HG02798 (cell line): ENCODE data around the gene COL23A1.

Source experiments
- ATAC-seq: cut with Tn5 transposase; IDR thresholded peaks from one replicate; pipeline ENCODE4 v1.9.1; 2021; ENCODE audit warnings: mild to moderate bottlenecking; ENCODE audit not compliant: unreplicated experiment, poor library complexity

Gene COL23A1

GRCh38 chr5:178445534-178445933 lies 144.7 kb downstream of the COL23A1 start:
- ATAC-seq, result no peak

GRCh38 chr5:178442405-178443257 lies 147.6 kb downstream of the COL23A1 start:
- ATAC-seq, result no peak

DNA sequence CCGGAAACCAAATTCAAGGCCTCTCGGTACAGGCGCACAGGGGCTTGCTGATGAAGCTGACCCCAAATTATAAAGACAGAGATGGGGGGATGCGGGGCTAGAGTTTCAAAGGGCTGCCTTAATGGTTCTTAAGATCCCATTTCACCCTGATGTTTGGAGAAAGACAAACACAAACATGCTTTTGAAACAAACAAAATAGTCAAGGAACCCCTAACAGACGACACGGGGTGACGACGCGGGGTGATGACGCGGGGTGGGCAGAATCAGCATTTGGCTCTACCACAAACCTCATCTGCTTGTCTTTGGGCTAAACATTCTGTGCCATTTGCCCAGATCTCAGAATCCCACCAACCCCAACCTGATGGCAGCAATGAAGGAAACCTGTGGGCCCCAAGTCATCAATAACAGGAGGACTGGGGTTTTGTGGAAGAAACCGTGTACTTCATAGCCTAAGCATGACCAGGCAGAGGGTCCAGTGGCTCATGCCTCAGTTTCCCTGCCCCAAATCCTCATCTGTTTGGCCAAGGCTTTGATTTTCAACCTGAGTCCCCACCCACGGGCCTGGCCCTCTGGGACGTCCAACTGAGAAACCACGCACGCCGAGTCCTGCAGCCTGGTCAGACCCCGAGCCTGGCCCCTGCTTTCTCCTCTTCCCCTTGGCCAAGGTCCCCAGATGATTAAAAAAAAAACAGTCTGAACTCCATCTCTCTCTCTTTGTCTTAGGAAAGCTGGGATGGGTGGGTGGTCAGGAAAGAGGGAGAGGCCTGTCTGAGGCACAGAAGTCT lies 148.5 kb downstream of the COL23A1 start:
- no peak for ATAC-seq

- ATAC-seq, result no peak
Measured at GRCh38 chr5:178440181-178440580, 150.0 kb downstream of the COL23A1 start.

GRCh38 chr5:178439493-178440180 lies 150.6 kb downstream of the COL23A1 start:
- no peak for ATAC-seq

DNA sequence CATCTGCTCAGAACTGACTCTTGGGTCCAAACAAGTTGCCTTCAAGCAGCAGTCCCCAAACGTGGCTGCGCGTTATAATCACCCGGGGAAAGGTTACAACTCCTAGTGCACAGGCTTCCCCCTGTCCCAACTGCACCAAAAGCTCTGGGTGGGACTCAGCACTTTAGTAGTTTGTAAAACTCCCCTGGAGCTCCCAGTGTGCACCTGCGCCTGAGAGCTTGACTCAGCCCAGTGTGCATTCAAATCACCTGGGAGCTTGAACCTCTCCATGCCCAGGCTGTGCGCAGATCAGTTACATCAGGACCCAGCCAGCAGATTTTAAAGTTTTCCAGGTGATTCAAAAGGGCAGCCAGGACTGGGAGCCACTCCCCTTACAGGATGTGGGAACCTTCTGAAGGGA lies 151.4 kb downstream of the COL23A1 start:
- ATAC-seq, result no peak

DNA sequence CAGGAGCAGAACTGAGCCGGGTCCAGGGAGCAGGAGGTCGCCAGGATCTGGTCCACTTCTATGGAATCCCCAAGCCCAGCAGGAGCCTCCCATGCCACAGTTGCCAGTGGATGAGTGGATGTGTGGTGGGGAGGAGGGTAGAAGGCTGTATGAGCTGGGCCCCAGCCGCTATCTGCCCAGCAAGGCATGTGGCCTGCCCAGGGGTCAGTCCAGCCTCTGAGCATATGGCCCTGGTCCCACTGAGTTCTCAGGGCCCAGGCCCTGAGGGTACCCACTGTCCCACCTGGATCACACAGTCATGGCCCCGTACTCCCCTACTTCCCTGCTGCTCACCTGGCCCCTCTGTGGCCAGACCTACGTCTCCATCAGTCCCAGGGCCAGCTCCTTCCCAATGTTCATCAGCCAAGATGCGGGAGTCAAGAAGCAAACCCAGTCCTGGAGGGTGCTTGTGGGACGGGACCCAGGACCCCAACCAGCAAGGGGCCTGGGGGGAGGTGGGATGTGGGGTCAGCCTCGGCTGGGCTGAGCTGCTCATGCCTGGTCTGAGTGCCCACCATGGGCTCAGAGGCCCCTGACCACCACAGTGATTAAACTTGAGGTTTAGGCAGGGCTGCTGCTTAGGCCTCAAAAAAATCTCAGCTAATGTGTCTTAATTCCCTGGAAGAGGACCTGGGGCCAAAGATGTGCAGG lies 152.7 kb downstream of the COL23A1 start:
- no peak for ATAC-seq

DNA sequence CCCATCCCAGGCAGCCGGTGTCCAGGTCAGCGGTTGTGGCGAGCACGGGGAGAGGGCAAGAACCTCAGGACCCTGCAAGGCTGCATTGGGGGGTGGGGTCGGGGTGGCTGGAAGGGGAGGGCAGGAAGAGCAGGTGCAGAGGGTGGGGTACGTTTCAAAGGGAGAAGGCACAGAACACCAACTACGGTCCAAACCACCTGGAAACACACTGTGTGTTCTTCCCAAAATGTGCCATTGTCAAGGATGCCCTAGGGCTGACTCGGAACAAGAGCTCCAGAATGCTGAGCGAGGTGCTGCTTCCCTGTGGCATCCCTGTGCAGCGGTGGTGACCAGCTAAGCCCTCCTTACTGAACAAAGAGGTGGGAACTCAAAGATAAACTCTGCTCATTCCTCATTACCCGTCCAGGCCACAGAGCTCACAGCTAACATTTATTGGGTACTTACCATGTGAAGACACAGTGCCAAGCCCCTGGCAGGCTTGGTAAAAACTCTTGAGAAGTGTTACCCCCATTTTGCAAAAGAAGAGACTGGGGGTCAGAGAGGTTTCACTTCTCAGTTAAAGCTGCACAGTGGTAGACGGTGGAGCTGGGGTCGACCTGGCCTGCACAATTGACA lies 153.8 kb downstream of the COL23A1 start:
- ATAC-seq, result no peak

- ATAC-seq, result no peak
Measured at GRCh38 chr5:178435321-178436238, 154.6 kb downstream of the COL23A1 start.

- no peak for ATAC-seq
Measured at GRCh38 chr5:178434851-178435250, 155.3 kb downstream of the COL23A1 start.

DNA sequence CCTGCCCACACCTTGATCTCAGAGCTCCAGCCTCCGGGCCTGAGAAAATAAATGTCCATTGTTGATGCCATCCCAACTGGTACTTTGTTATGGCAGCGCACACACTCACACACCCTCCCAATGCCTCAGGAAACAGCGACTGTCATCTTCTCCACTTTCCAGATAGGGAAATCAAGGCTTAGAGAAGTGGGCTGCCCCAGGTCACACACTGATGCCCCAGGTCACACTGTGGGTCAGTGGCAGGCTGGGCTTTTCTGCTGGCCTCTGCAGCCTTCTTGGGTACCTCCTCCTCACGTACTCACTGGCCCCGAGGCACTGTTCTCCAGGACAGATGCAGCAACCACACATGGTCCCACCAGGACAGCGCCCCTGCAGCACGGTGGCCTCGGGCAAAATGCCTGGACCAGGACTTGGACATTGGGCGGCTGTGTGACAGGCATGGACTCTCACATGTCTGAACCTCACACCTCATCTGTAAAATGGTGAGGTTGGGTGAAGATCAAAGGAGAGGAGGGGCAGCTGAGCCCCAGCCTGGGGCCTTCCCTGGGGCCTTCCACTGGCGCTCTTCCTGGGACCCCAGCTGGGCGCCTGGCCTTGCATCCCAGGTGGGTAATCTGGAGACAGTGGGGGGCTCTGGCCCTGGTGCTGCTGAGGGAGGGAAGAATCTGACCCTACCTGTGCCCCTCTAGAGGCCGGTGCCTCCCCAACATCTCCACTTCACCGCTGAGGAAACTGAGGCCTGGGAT lies 156.0 kb downstream of the COL23A1 start:
- no peak for ATAC-seq

- ATAC-seq, result no peak
Measured at GRCh38 chr5:178433273-178433775, 156.9 kb downstream of the COL23A1 start.

- ATAC-seq, result no peak
Measured at GRCh38 chr5:178432421-178433272, 157.5 kb downstream of the COL23A1 start.

- ATAC-seq, result no peak
Measured at GRCh38 chr5:178431782-178432165, 158.4 kb downstream of the COL23A1 start.

- no peak for ATAC-seq
Measured at GRCh38 chr5:178431063-178431781, 159.0 kb downstream of the COL23A1 start.

- ATAC-seq, result no peak
Measured at GRCh38 chr5:178430186-178431062, 159.8 kb downstream of the COL23A1 start.
